T-helper 17 cell (primary cell): ENCODE results near the gene MRPL11. TPM values are rescaled to one million over a fixed set of nuclear protein-coding genes. Genes with fewer than 3 reads are reported as not detected.
"Not testable (repeated sequence)": the region's sequence is repeated elsewhere in the genome, so short reads cannot be mapped to it uniquely, and the experiment has no call there.

Experiments
- ATAC-seq: fragments of 150-1000 bp; cut with Tn5 transposase; 2 replicates; pipeline ENCODE4 v1.10.0; 2021; ENCODE audit warnings: mild to moderate bottlenecking, moderate library complexity
- DNase-seq, 3 donors: peaks; one replicate each; pipeline versions ENCODE4 v3.0.0 to v3.0.0-alpha.2; 2020 to 2021
- H3K9me3 ChIP-seq: one replicate; pipeline ENCODE4 v1.7.0; 2013; ENCODE audit warnings: low read length, mild to moderate bottlenecking; ENCODE audit not compliant: control insufficient read depth, poor library complexity, severe bottlenecking
- H3K27ac Mint-ChIP-seq: one replicate; pipeline ENCODE4 v1.8.0; 2022; ENCODE audit warnings: mild to moderate bottlenecking, moderate library complexity, mixed read lengths
- H3K27me3 Mint-ChIP-seq: one replicate; pipeline ENCODE4 v1.8.0; 2022; ENCODE audit warnings: mixed read lengths
- H3K36me3 Mint-ChIP-seq: one replicate; pipeline ENCODE4 v1.8.0; 2022; ENCODE audit warnings: low read depth, mixed read lengths
- H3K4me1 Mint-ChIP-seq: one replicate; pipeline ENCODE4 v1.8.0; 2022; ENCODE audit warnings: mild to moderate bottlenecking, mixed read lengths
- H3K4me3 Mint-ChIP-seq: one replicate; pipeline ENCODE4 v1.8.0; 2022; ENCODE audit warnings: mild to moderate bottlenecking, moderate library complexity, mixed read lengths
- total RNA-seq, 4 donors: library from RNA in 2 of 4; stranded (reverse) in 2 of 4; gene quantifications; one replicate each; pipeline ENCODE4 v1.2.3 and lab custom pipeline; 2022 to 2026

The MRPL11 gene
- total RNA-seq, 2 donors from 2014 or later, result 30.1 to 31.1 TPM

DNA sequence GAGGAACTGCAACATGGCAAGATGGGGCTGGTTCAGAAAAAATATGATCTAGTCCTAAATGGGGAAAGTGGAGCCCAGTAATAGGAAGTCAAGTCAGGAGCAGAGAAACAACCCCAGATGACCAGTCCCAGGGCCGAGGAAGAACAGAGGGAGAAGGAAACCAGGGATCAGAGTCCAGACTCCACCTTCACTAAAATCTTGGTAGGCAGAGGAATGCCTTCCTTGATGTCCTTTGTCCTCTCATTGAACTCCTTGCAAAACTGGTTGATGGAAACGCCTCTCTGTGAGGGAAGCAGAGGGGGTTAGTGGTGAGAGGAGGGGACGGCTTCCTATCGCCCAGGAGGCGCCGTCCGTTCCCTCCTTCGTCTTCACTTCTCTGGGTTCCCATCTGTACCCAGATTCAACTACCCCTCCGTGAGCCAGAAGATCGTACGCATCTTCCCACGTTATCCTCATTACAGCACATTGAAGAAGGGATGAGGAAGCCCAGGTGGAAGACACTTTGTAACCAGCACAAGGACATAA is 607 bp downstream of the MRPL11 start:
- no peaks in the 10 kb centered on the region for H3K27me3 Mint-ChIP-seq
- DNase-seq (no peak), ATAC-seq (no peak)
- peak overlapping the region; percentile 93 for H3K27ac Mint-ChIP-seq
- H3K4me3 Mint-ChIP-seq, result peak overlapping the region; percentile 89
- no peaks in the 10 kb centered on the region for H3K9me3 ChIP-seq
- peaks cover 12% of the 10 kb centered on the region for H3K4me1 Mint-ChIP-seq
- no peaks in the 10 kb centered on the region for H3K36me3 Mint-ChIP-seq

- Mint-ChIP-seq H3K4me1 (peaks cover under 1% of the 10 kb centered on the region), H3K27me3 (no peaks in the 10 kb centered on the region), H3K36me3 (no peaks in the 10 kb centered on the region), H3K27ac (no peak overlapping the region), H3K4me3 (no peak overlapping the region)
- DNase-seq, result no peak
- no peak for ATAC-seq
- no peaks in the 10 kb centered on the region for H3K9me3 ChIP-seq
These were observed 6.1 kb downstream of the MRPL11 start for GRCh38 chr11:66432597-66432996.

DNA sequence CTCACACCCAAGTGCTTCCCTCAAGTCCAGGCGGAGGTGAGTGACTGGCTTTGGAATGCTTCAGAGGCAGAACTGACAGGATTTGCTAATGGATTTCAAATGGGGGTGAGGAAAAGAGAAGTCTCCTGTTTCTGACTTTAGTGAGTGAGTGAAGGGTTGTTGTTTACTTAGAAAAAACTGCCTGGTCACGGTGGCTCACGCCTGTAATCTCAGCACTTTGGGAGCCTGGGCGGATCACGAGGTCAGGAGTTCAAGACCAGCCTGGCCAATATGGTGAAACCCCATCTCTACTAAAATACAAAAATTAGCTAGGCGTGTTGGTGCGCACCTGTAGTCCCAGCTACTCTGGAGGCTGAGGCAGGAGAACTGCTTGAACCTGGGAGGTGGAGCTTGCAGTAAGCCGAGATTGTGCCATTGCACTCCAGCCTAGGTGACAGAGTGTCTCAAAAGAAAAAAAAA is 6.7 kb downstream of the MRPL11 start:
- H3K36me3 Mint-ChIP-seq, H3K9me3 ChIP-seq, DNase-seq, H3K4me1 Mint-ChIP-seq, ATAC-seq, H3K27ac Mint-ChIP-seq, H3K27me3 Mint-ChIP-seq, H3K4me3 Mint-ChIP-seq: not testable (repeated sequence)

DNA sequence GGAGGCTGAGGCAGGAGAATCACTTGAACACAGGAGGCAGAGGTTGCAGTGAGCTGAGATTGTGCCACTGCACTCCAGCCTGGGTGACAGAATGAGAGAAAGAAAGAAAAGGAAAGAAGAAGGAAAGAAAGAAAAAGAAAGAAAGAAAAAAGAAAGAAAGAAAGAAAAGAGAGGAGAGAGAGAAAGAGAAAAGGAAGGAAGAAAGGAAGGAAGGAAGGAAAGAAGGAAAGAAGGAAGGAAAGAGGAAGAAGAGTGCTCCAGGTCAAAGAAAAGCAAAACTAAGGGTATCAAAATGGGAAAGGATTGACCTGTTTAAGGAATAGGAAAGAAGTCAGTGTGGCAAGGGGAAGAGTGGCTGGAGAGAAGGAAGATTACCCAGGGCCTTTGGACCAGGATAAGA is 7.4 kb downstream of the MRPL11 start:
- H3K36me3 Mint-ChIP-seq, H3K9me3 ChIP-seq, DNase-seq, H3K4me1 Mint-ChIP-seq, H3K27me3 Mint-ChIP-seq, H3K4me3 Mint-ChIP-seq, ATAC-seq: not testable (repeated sequence)
- H3K27ac Mint-ChIP-seq, result peak overlapping the region; percentile 29

GRCh38 chr11:66429983-66430602 is 8.6 kb downstream of the MRPL11 start:
- H3K36me3 Mint-ChIP-seq, result no peaks in the 10 kb centered on the region
- ATAC-seq (peak; percentile 68), DNase-seq (peak; percentile 53 to 66 (median 54))
- H3K4me1 Mint-ChIP-seq, result no peaks in the 10 kb centered on the region
- no peak overlapping the region for H3K27ac Mint-ChIP-seq
- no peaks in the 10 kb centered on the region for H3K9me3 ChIP-seq
- H3K4me3 Mint-ChIP-seq, result no peak overlapping the region
- no peaks in the 10 kb centered on the region for H3K27me3 Mint-ChIP-seq

GRCh38 chr11:66428933-66429332 is 9.7 kb downstream of the MRPL11 start:
- H3K9me3 ChIP-seq, result no peaks in the 10 kb centered on the region
- H3K27me3 Mint-ChIP-seq, result no peaks in the 10 kb centered on the region
- ATAC-seq (no peak), DNase-seq (no peak)
- no peaks in the 10 kb centered on the region for H3K4me1 Mint-ChIP-seq
- H3K4me3 Mint-ChIP-seq, result no peak overlapping the region
- no peaks in the 10 kb centered on the region for H3K36me3 Mint-ChIP-seq
- peak overlapping the region; percentile 54 for H3K27ac Mint-ChIP-seq

- no peak overlapping the region for H3K4me3 Mint-ChIP-seq
- H3K4me1 Mint-ChIP-seq, result no peaks in the 10 kb centered on the region
- H3K36me3 Mint-ChIP-seq, result no peaks in the 10 kb centered on the region
- ATAC-seq (no peak), DNase-seq (no peak)
- H3K27me3 Mint-ChIP-seq, result no peaks in the 10 kb centered on the region
- H3K27ac Mint-ChIP-seq, result no peak overlapping the region
- H3K9me3 ChIP-seq, result no peaks in the 10 kb centered on the region
These were observed 12.3 kb downstream of the MRPL11 start for GRCh38 chr11:66426314-66426713.

GRCh38 chr11:66421492-66422205 is 17.0 kb downstream of the MRPL11 start:
- Mint-ChIP-seq H3K27me3 (peaks cover 16% of the 10 kb centered on the region), H3K27ac (peak overlapping the region; percentile 32), H3K36me3 (no peaks in the 10 kb centered on the region), H3K4me1 (no peaks in the 10 kb centered on the region), H3K4me3 (peak overlapping the region; percentile 25)
- no peaks in the 10 kb centered on the region for H3K9me3 ChIP-seq
- DNase-seq (peak; percentile 76 to 91 (median 81)), ATAC-seq (peak; percentile 96)

GRCh38 chr11:66420671-66421476 is 17.8 kb downstream of the MRPL11 start, which contains the start of gene NPAS4:
TSS of gene NPAS4 (plus strand) at chr11:66421035. CDS start at chr11:66421180, 145 bp downstream.
- DNase-seq, result no peak
- peaks cover 24% of the 10 kb centered on the region for H3K27me3 Mint-ChIP-seq
- no peaks in the 10 kb centered on the region for H3K36me3 Mint-ChIP-seq
- ATAC-seq, result no peak
- H3K27ac Mint-ChIP-seq, result peak within 1 kb of the TSS; percentile 32
- H3K9me3 ChIP-seq, result no peaks in the 10 kb centered on the region
- H3K4me1 Mint-ChIP-seq, result no peaks in the 10 kb centered on the region
- H3K4me3 Mint-ChIP-seq, result peak within 1 kb of the TSS; percentile 25

- H3K9me3 ChIP-seq, result no peaks in the 10 kb centered on the region
- Mint-ChIP-seq H3K27ac (no peak overlapping the region), H3K27me3 (peaks cover 34% of the 10 kb centered on the region), H3K4me3 (no peak overlapping the region), H3K36me3 (no peaks in the 10 kb centered on the region), H3K4me1 (no peaks in the 10 kb centered on the region)
- DNase-seq, result no peak
- no peak for ATAC-seq
These were observed 18.8 kb downstream of the MRPL11 start for GRCh38 chr11:66419825-66420224.

GRCh38 chr11:66418986-66419308 is 19.7 kb downstream of the MRPL11 start:
- Mint-ChIP-seq H3K4me3 (no peak overlapping the region), H3K27ac (no peak overlapping the region), H3K36me3 (peaks cover 3% of the 10 kb centered on the region)

GRCh38 chr11:66418168-66418985 is 20.3 kb downstream of the MRPL11 start:
- DNase-seq, result peak; percentile 13 to 43 (median 37)
- no peak overlapping the region for H3K4me3 Mint-ChIP-seq
- no peak for ATAC-seq
- peaks cover 42% of the 10 kb centered on the region for H3K27me3 Mint-ChIP-seq
- no peak overlapping the region for H3K27ac Mint-ChIP-seq
- H3K36me3 Mint-ChIP-seq, result peaks cover 3% of the 10 kb centered on the region
- H3K9me3 ChIP-seq, result no peaks in the 10 kb centered on the region
- H3K4me1 Mint-ChIP-seq, result no peaks in the 10 kb centered on the region

More at GRCh38 chr11:66418986-66419308, 19.7 kb downstream of the MRPL11 start:
- Mint-ChIP-seq H3K27me3 (peaks cover 42% of the 10 kb centered on the region), H3K4me1 (no peaks in the 10 kb centered on the region)
- no peak for ATAC-seq
- no peaks in the 10 kb centered on the region for H3K9me3 ChIP-seq
- no peak for DNase-seq
